ENCODE data around the gene SPIRE2.
"Not testable (repeated sequence)": the region's sequence is repeated elsewhere in the genome, so short reads cannot be mapped to it uniquely, and the experiment has no call there.

Gene SPIRE2

DNA sequence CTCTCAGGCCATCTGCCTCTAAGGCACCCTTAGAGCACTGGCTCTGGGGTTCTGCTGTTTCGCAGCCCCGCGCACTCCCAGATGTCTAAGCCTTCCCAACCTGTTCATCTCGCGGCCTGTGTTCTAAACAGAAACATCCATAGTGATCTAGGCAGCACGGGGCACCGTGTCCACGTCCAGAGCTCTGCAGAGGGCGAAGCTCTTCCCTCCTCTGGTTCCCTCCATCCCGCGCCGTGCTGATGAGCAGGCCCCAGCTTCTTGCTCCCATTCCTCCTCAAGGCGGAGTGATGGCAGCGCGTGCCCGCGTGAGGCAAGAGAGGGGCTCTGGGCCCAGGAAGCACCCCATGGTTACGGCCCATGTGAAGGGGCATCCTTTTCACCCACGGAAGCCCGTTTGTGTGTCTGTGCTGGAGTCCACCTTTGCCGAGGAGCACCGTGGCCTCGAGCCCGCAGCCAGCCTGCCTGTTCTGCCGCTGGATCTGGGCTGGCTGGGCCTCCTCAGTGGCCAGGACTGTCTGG is 3.6 kb downstream of the SPIRE2 start:
- Histone ChIP-seq H2AFZ (ENCODE audit: low read depth, low read length) (no peak overlapping the region), H3K18ac (ENCODE audit: low read depth in 1 of 2, low read length in 2 of 2) (no peak overlapping the region), H3K9ac (ENCODE audit: low read length) (no peak overlapping the region), H3K4me2 (ENCODE audit: low read length, poor library complexity, severe bottlenecking) (no peak overlapping the region), H3K79me1 (replicated peaks; ENCODE audit: low read length, poor library complexity, severe bottlenecking) (no peaks in the 10 kb centered on the region), H3K4me1 (ENCODE audit: control insufficient read depth, insufficient read depth, low read depth, low read length) (peaks cover 19% of the 10 kb centered on the region), H2BK5ac (ENCODE audit: low read depth, low read length, poor library complexity, severe bottlenecking) (no peak overlapping the region), H3K23ac (ENCODE audit: low read length in 2 of 2) (no peak overlapping the region), H3K4ac (ENCODE audit: low read depth in 1 of 2, low read length in 2 of 2) (no peak overlapping the region), H3K27ac (ENCODE audit: low read length, poor library complexity, severe bottlenecking) (no peak overlapping the region), H3K14ac (ENCODE audit: low read length in 2 of 2) (no peak overlapping the region), H3K9me3 (ENCODE audit: control insufficient read depth, low read length) (no peaks in the 10 kb centered on the region), H2BK120ac (ENCODE audit: low read depth, low read length) (no peak overlapping the region), H4K8ac (ENCODE audit: low read length) (no peak overlapping the region), H3K4me3 (ENCODE audit: insufficient read depth in 1 of 2, low read depth in 1 of 2, low read length in 2 of 2) (no peak overlapping the region), H2BK15ac (ENCODE audit: low read depth, poor library complexity, severe bottlenecking) (no peak overlapping the region), H4K91ac (ENCODE audit: low read length) (no peak overlapping the region), H2BK12ac (ENCODE audit: low read length in 2 of 2) (no peak overlapping the region), H3K27me3 (ENCODE audit: control insufficient read depth in 1 of 2, insufficient read depth in 1 of 2, low read length in 2 of 2) (no peaks in the 10 kb centered on the region), H2AK5ac (ENCODE audit: low read length, severe bottlenecking) (no peak overlapping the region), H3K36me3 (ENCODE audit: control insufficient read depth in 1 of 2, insufficient read depth in 2 of 2, low read depth in 1 of 2, low read length in 2 of 2) (peaks cover 0 to 7% of the 10 kb centered on the region in 2 experiments)
- no peak for DNase-seq
- 94% methylated on average over 25 of the region's 25 CpGs for WGBS

DNA sequence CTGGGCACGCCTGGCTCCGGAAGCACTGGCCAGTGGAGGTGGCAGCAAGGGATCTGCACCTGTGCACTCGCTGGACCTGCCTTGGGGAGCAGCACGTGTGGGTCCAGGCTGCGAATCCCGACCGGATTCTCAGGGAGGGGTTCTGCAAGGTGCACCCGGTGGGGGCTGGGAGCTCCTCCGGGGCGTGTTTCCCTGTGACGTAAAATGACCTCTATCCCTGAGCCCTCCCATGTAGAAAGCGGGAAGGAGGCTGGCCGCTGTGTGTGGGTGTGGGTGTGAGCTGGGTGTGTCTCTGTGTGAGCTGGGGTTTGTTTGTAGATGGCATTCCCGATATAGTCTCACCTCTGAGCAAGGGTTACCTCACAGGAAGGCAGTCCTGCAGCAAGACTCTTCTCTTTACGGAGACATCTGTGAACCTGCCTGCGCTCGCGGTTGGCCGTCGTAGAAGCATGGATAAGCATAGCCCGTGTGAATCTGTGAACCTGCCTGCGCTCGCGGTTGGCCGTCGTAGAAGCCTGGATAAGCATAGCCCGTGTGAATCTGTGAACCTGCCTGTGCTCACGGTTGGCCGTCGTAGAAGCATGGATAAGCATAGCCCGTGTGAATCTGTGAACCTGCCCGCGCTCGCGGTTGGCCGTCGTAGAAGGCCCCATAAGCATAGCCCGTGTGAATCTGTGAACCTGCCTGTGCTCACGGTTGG is 5.5 kb downstream of the SPIRE2 start:
- DNase-seq: not testable (repeated sequence)

GRCh38 chr16:89834813-89835363 is 6.6 kb downstream of the SPIRE2 start:
- not testable (repeated sequence) for H4K8ac ChIP-seq (ENCODE audit: low read length); H3K27me3 ChIP-seq (ENCODE audit: control insufficient read depth in 1 of 2, insufficient read depth in 1 of 2, low read length in 2 of 2); H3K27ac ChIP-seq (ENCODE audit: low read length, poor library complexity, severe bottlenecking); H3K9me3 ChIP-seq (ENCODE audit: control insufficient read depth, low read length); H3K4me3 ChIP-seq (ENCODE audit: insufficient read depth in 1 of 2, low read depth in 1 of 2, low read length in 2 of 2); H2BK12ac ChIP-seq (ENCODE audit: low read length in 2 of 2); H2BK5ac ChIP-seq (ENCODE audit: low read depth, low read length, poor library complexity, severe bottlenecking); H3K4ac ChIP-seq (ENCODE audit: low read depth in 1 of 2, low read length in 2 of 2); H3K14ac ChIP-seq (ENCODE audit: low read length in 2 of 2); DNase-seq; H3K23ac ChIP-seq (ENCODE audit: low read length in 2 of 2); H4K91ac ChIP-seq (ENCODE audit: low read length); H2AFZ ChIP-seq (ENCODE audit: low read depth, low read length); H3K36me3 ChIP-seq (ENCODE audit: control insufficient read depth in 1 of 2, insufficient read depth in 2 of 2, low read depth in 1 of 2, low read length in 2 of 2); H2BK15ac ChIP-seq (ENCODE audit: low read depth, poor library complexity, severe bottlenecking); H2BK120ac ChIP-seq (ENCODE audit: low read depth, low read length); H3K9ac ChIP-seq (ENCODE audit: low read length); H2AK5ac ChIP-seq (ENCODE audit: low read length, severe bottlenecking); H3K79me1 ChIP-seq (replicated peaks; ENCODE audit: low read length, poor library complexity, severe bottlenecking); H3K18ac ChIP-seq (ENCODE audit: low read depth in 1 of 2, low read length in 2 of 2); H3K4me2 ChIP-seq (ENCODE audit: low read length, poor library complexity, severe bottlenecking)
- H3K4me1 ChIP-seq (ENCODE audit: control insufficient read depth, insufficient read depth, low read depth, low read length): peaks cover 13% of the 10 kb centered on the region
- WGBS: 98% methylated on average over 41 of the region's 42 CpGs

More for the DNA sequence above, 5.5 kb downstream of the SPIRE2 start:
- not testable (repeated sequence) for H2BK120ac ChIP-seq (ENCODE audit: low read depth, low read length); H3K36me3 ChIP-seq (ENCODE audit: control insufficient read depth in 1 of 2, insufficient read depth in 2 of 2, low read depth in 1 of 2, low read length in 2 of 2); H3K27ac ChIP-seq (ENCODE audit: low read length, poor library complexity, severe bottlenecking); H4K8ac ChIP-seq (ENCODE audit: low read length); H3K9me3 ChIP-seq (ENCODE audit: control insufficient read depth, low read length); H4K91ac ChIP-seq (ENCODE audit: low read length); H3K79me1 ChIP-seq (replicated peaks; ENCODE audit: low read length, poor library complexity, severe bottlenecking); H2BK15ac ChIP-seq (ENCODE audit: low read depth, poor library complexity, severe bottlenecking); H3K4ac ChIP-seq (ENCODE audit: low read depth in 1 of 2, low read length in 2 of 2); H2AFZ ChIP-seq (ENCODE audit: low read depth, low read length); H3K4me3 ChIP-seq (ENCODE audit: insufficient read depth in 1 of 2, low read depth in 1 of 2, low read length in 2 of 2); H3K18ac ChIP-seq (ENCODE audit: low read depth in 1 of 2, low read length in 2 of 2); H3K4me2 ChIP-seq (ENCODE audit: low read length, poor library complexity, severe bottlenecking); H2AK5ac ChIP-seq (ENCODE audit: low read length, severe bottlenecking); H3K14ac ChIP-seq (ENCODE audit: low read length in 2 of 2); H3K9ac ChIP-seq (ENCODE audit: low read length); H2BK12ac ChIP-seq (ENCODE audit: low read length in 2 of 2); H2BK5ac ChIP-seq (ENCODE audit: low read depth, low read length, poor library complexity, severe bottlenecking); H3K23ac ChIP-seq (ENCODE audit: low read length in 2 of 2); H3K27me3 ChIP-seq (ENCODE audit: control insufficient read depth in 1 of 2, insufficient read depth in 1 of 2, low read length in 2 of 2)
- 96% methylated on average over 39 of the region's 39 CpGs for WGBS
- peaks cover 18% of the 10 kb centered on the region for H3K4me1 ChIP-seq (ENCODE audit: control insufficient read depth, insufficient read depth, low read depth, low read length)

DNA sequence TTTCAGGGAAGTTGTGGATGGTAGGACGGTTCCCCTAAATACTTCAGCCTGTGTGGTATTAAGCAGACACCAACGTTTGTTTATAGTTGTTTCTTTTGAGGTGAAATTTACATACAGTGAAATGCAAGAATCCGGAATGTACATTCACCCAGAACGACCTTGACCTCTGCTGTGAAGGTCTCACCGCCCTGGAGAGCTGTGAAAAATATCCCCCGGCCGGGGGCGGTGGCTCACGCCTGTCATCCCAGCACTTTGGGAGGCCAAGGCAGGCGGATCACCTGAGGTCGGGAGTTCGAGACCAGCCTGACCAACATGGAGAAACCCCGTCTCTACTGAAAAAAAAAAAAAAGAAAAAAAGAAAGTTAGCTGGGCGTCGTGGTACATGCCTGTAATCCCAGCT is 8.2 kb downstream of the SPIRE2 start:
- H2BK12ac ChIP-seq (ENCODE audit: low read length in 2 of 2); H2AK5ac ChIP-seq (ENCODE audit: low read length, severe bottlenecking); H3K27ac ChIP-seq (ENCODE audit: low read length, poor library complexity, severe bottlenecking); H4K8ac ChIP-seq (ENCODE audit: low read length); H3K4me3 ChIP-seq (ENCODE audit: insufficient read depth in 1 of 2, low read depth in 1 of 2, low read length in 2 of 2); H2BK5ac ChIP-seq (ENCODE audit: low read depth, low read length, poor library complexity, severe bottlenecking); H3K9ac ChIP-seq (ENCODE audit: low read length); H2AFZ ChIP-seq (ENCODE audit: low read depth, low read length); H2BK15ac ChIP-seq (ENCODE audit: low read depth, poor library complexity, severe bottlenecking); H2BK120ac ChIP-seq (ENCODE audit: low read depth, low read length); H4K91ac ChIP-seq (ENCODE audit: low read length); H3K4me2 ChIP-seq (ENCODE audit: low read length, poor library complexity, severe bottlenecking); H3K18ac ChIP-seq (ENCODE audit: low read depth in 1 of 2, low read length in 2 of 2); H3K14ac ChIP-seq (ENCODE audit: low read length in 2 of 2); H3K27me3 ChIP-seq (ENCODE audit: control insufficient read depth in 1 of 2, insufficient read depth in 1 of 2, low read length in 2 of 2); H3K79me1 ChIP-seq (replicated peaks; ENCODE audit: low read length, poor library complexity, severe bottlenecking); H3K36me3 ChIP-seq (ENCODE audit: control insufficient read depth in 1 of 2, insufficient read depth in 2 of 2, low read depth in 1 of 2, low read length in 2 of 2); H3K4ac ChIP-seq (ENCODE audit: low read depth in 1 of 2, low read length in 2 of 2); H3K9me3 ChIP-seq (ENCODE audit: control insufficient read depth, low read length); DNase-seq; H3K23ac ChIP-seq (ENCODE audit: low read length in 2 of 2): not testable (repeated sequence)
- WGBS: 83% methylated on average over 15 of the region's 15 CpGs
- H3K4me1 ChIP-seq (ENCODE audit: control insufficient read depth, insufficient read depth, low read depth, low read length): peaks cover 13% of the 10 kb centered on the region
